Measurements from ENCODE around the gene CYBC1.
A peak's percentile ranks its signal among the peaks of the same experiment; 100 is the strongest.

DNA sequence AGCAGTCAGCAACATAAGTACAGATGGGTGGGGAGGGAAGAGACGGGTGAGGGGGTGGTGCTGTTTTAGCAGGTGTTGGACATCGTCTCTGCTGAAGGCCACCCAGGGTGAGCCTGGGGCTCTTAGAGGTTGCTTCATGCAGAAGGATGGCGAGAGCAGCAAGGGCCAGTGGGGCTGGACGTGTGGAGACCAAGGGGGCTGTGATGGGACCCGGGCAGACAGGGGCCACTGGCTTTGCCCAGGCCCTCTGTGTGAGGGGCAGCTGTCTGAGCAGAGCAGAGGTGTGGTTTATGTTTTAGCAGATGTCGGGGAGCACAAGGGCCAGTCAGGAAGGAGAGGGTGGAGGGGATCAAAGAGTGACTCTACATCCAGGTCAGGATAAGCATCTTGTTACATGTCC is 12.8 kb upstream of the CYBC1 start:
- TF ChIP-seq, protein P1, sequence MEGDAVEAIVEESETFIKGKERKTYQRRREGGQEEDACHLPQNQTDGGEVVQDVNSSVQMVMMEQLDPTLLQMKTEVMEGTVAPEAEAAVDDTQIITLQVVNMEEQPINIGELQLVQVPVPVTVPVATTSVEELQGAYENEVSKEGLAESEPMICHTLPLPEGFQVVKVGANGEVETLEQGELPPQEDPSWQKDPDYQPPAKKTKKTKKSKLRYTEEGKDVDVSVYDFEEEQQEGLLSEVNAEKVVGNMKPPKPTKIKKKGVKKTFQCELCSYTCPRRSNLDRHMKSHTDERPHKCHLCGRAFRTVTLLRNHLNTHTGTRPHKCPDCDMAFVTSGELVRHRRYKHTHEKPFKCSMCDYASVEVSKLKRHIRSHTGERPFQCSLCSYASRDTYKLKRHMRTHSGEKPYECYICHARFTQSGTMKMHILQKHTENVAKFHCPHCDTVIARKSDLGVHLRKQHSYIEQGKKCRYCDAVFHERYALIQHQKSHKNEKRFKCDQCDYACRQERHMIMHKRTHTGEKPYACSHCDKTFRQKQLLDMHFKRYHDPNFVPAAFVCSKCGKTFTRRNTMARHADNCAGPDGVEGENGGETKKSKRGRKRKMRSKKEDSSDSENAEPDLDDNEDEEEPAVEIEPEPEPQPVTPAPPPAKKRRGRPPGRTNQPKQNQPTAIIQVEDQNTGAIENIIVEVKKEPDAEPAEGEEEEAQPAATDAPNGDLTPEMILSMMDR (IDR thresholded peaks at IDR 0.05 in 8 of 11, conservative IDR thresholded peaks at IDR 0.05 in 3 of 11), result no peak
- TF ChIP-seq POLR2AphosphoS5 (IDR thresholded peaks at IDR 0.05), result peak in 1 of 3 donors; percentile 51

Measured in spleen (tissue), 7 donors.